B cell (primary cell): ENCODE results near the gene CTIF.

Experiments used
- EZH2 ChIP-seq: IDR thresholded peaks from 2 replicates; pipeline ENCODE4 v1.6.1; 2012; ENCODE audit warnings: borderline replicate concordance, low read depth, mild to moderate bottlenecking, moderate library complexity, low read length; ENCODE audit not compliant: insufficient read depth, poor library complexity, severe bottlenecking
- TF ChIP-seq, protein P1 (sequence below): fragments of 200-600 bp; IDR thresholded peaks from one replicate; pipeline ENCODE4 v1.8.0; 2022; ENCODE audit warnings: antibody characterized with exemption, mild to moderate bottlenecking

DNA sequence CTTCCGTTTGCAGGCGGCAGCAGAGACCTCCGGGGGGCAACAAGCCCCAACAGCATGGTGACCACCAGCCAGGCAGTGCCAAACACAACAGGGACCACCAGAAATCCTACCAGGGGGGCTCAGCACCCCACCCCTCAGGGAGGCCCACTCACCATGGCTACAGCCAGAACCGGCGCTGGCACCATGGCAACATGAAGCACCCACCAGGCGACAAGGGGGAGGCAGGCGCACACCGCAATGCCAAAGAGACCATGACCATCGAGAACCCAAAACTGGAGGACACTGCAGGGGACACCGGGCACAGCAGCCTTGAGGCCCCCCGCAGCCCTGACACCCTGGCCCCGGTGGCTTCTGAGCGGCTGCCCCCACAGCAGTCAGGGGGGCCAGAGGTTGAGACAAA, 219.1 kb downstream of the CTIF start:
- TF ChIP-seq, protein P1, sequence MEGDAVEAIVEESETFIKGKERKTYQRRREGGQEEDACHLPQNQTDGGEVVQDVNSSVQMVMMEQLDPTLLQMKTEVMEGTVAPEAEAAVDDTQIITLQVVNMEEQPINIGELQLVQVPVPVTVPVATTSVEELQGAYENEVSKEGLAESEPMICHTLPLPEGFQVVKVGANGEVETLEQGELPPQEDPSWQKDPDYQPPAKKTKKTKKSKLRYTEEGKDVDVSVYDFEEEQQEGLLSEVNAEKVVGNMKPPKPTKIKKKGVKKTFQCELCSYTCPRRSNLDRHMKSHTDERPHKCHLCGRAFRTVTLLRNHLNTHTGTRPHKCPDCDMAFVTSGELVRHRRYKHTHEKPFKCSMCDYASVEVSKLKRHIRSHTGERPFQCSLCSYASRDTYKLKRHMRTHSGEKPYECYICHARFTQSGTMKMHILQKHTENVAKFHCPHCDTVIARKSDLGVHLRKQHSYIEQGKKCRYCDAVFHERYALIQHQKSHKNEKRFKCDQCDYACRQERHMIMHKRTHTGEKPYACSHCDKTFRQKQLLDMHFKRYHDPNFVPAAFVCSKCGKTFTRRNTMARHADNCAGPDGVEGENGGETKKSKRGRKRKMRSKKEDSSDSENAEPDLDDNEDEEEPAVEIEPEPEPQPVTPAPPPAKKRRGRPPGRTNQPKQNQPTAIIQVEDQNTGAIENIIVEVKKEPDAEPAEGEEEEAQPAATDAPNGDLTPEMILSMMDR = no peak
- no peak for TF ChIP-seq EZH2
